SU-DHL-6 (cell line): ENCODE measurements around the gene FAM53A.

Experiments used
- CTCF ChIP-seq: fragments of 200-600 bp; sonication (generic); IDR thresholded peaks from one replicate; pipeline ENCODE4 v1.5.1; 2017; ENCODE audit warnings: antibody characterized with exemption, mild to moderate bottlenecking, low read length, moderate library complexity; ENCODE audit not compliant: insufficient read depth, poor library complexity, severe bottlenecking
- EZH2phosphoT487 ChIP-seq: fragments of 200-600 bp; sonication (generic), shearing (Covaris generic); conservative IDR thresholded peaks from 2 replicates; pipeline ENCODE4 v1.6.1; 2018; ENCODE audit warnings: mild to moderate bottlenecking, antibody characterized with exemption, low read length, moderate library complexity, mixed read lengths

- TF ChIP-seq CTCF = no peak
- TF ChIP-seq EZH2phosphoT487 = no peak
Observed at GRCh38 chr4:1598206-1599025, 85.7 kb downstream of the FAM53A start.
